ENCODE data around the gene CCDC24. TPM values are rescaled to one million over a fixed set of nuclear protein-coding genes. Genes with fewer than 3 reads are reported as not detected.

Gene CCDC24
- total RNA-seq, 2 experiments from 2014 or later, result 1.2 to 2.0 TPM

- no peak overlapping the region for H3K4me3 Mint-ChIP-seq
- CTCF ChIA-PET, result interaction anchor here (1.7 to 6.2 kb wide), 2 partner anchors 9 to 39 kb away, joined by 5 to 40 read pairs; no protein-coding TSS in a partner anchor
- H3K4me1 Mint-ChIP-seq, result peaks cover 21% of the 10 kb centered on the region
- H3K36me3 Mint-ChIP-seq (ENCODE audit: low read depth), result no peaks in the 10 kb centered on the region
- intact Hi-C loops (cut with DNase I, micrococcal nuclease), result loop anchor here in 1 of 2 experiments (5.0 kb wide), 2 partner anchors 98 to 113 kb away; partner anchors contain the start of genes ARTN and IPO13
- no peak overlapping the region for H3K27ac Mint-ChIP-seq
- no peak for DNase-seq
- no peak for ATAC-seq
- POLR2A ChIA-PET, result no interaction called here
- peaks cover 7% of the 10 kb centered on the region for H3K27me3 Mint-ChIP-seq
- no peaks in the 10 kb centered on the region for H3K9me3 Mint-ChIP-seq (ENCODE audit: low read depth)
Measured at GRCh38 chr1:44045064-44045463, 53.7 kb downstream of the CCDC24 start.

Other genes with a start within 250 kb of the CCDC24 start
- gene ARTN, start 57.8 kb upstream of the CCDC24 start, total RNA-seq, result under 1 TPM; 0.26 to 0.48 TPM
- gene IPO13, start 44.6 kb upstream of the CCDC24 start, total RNA-seq, result 10 to 100 TPM; 10.7 to 12.5 TPM
- 10 to 100 TPM; 25.2 to 30.5 TPM for gene DPH2, start 21.6 kb upstream of the CCDC24 start, total RNA-seq
- 10 to 100 TPM; 39.4 to 75.6 TPM for gene ATP6V0B, start 16.6 kb upstream of the CCDC24 start, total RNA-seq
- 10 to 100 TPM; 27.9 to 35.3 TPM for gene B4GALT2, start 12.4 kb upstream of the CCDC24 start, total RNA-seq
- 10 to 100 TPM; 12.5 to 13.4 TPM for gene SLC6A9, start 39.9 kb downstream of the CCDC24 start, total RNA-seq
- gene KLF17, start 127.2 kb downstream of the CCDC24 start, total RNA-seq, result not detected
- not detected for gene KLF18, start 150.0 kb downstream of the CCDC24 start, total RNA-seq
- gene DMAP1, start 221.9 kb downstream of the CCDC24 start, total RNA-seq, result 10 to 100 TPM; 30.2 to 34.8 TPM